GM18499 (cell line): Measurements from ENCODE around the gene PODXL2.
"Not testable (repeated sequence)": the region's sequence is repeated elsewhere in the genome, so short reads cannot be mapped to it uniquely, and the experiment has no call there.

Experiments
- ATAC-seq: cut with Tn5 transposase; IDR thresholded peaks from one replicate; pipeline ENCODE4 v1.9.1; 2021; ENCODE audit warnings: moderate number of reproducible peaks; ENCODE audit not compliant: insufficient read depth, unreplicated experiment

Gene PODXL2

GRCh38 chr3:127652246-127652995, 23.4 kb downstream of the PODXL2 start:
- no peak for ATAC-seq

- no peak for ATAC-seq
Measured at GRCh38 chr3:127654374-127654773, 25.4 kb downstream of the PODXL2 start.

- not testable (repeated sequence) for ATAC-seq
Measured at GRCh38 chr3:127654993-127655392, 26.0 kb downstream of the PODXL2 start.

- ATAC-seq, result no peak
Measured at GRCh38 chr3:127655641-127656040, 26.7 kb downstream of the PODXL2 start.

GRCh38 chr3:127656906-127657305, 27.9 kb downstream of the PODXL2 start:
- no peak for ATAC-seq

GRCh38 chr3:127658234-127658633, 29.2 kb downstream of the PODXL2 start:
- no peak for ATAC-seq

- ATAC-seq, result no peak
Measured at GRCh38 chr3:127660621-127661251, 31.8 kb downstream of the PODXL2 start.

- no peak for ATAC-seq
Measured at GRCh38 chr3:127661600-127661999, 32.6 kb downstream of the PODXL2 start.

- no peak for ATAC-seq
Measured at GRCh38 chr3:127662001-127662469, 33.0 kb downstream of the PODXL2 start.

GRCh38 chr3:127663151-127663550, 34.2 kb downstream of the PODXL2 start:
- ATAC-seq, result no peak

GRCh38 chr3:127665165-127665564, 36.2 kb downstream of the PODXL2 start:
- ATAC-seq, result no peak

GRCh38 chr3:127665586-127665985, 36.6 kb downstream of the PODXL2 start:
- ATAC-seq, result no peak

GRCh38 chr3:127666676-127667075, 37.7 kb downstream of the PODXL2 start:
- no peak for ATAC-seq

- ATAC-seq, result no peak
Measured at GRCh38 chr3:127667119-127667681, 38.2 kb downstream of the PODXL2 start.

- ATAC-seq, result no peak
Measured at GRCh38 chr3:127668906-127669305, 39.9 kb downstream of the PODXL2 start.

GRCh38 chr3:127669541-127670228, 40.7 kb downstream of the PODXL2 start:
- no peak for ATAC-seq

- ATAC-seq, result no peak
Measured at GRCh38 chr3:127670229-127670559, 41.2 kb downstream of the PODXL2 start.

- no peak for ATAC-seq
Measured at GRCh38 chr3:127670761-127671522, 42.0 kb downstream of the PODXL2 start.

- no peak for ATAC-seq
Measured at GRCh38 chr3:127671523-127672428, 42.8 kb downstream of the PODXL2 start.
